ENCODE measurements around the gene NAT14.
"Not testable (repeated sequence)": the region's sequence is repeated elsewhere in the genome, so short reads cannot be mapped to it uniquely, and the experiment has no call there.

The NAT14 gene, protein sequence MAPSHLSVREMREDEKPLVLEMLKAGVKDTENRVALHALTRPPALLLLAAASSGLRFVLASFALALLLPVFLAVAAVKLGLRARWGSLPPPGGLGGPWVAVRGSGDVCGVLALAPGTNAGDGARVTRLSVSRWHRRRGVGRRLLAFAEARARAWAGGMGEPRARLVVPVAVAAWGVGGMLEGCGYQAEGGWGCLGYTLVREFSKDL
- total RNA-seq: 3.2 to 7.2 (median 6.1) reads per million in 4 experiments

DNA sequence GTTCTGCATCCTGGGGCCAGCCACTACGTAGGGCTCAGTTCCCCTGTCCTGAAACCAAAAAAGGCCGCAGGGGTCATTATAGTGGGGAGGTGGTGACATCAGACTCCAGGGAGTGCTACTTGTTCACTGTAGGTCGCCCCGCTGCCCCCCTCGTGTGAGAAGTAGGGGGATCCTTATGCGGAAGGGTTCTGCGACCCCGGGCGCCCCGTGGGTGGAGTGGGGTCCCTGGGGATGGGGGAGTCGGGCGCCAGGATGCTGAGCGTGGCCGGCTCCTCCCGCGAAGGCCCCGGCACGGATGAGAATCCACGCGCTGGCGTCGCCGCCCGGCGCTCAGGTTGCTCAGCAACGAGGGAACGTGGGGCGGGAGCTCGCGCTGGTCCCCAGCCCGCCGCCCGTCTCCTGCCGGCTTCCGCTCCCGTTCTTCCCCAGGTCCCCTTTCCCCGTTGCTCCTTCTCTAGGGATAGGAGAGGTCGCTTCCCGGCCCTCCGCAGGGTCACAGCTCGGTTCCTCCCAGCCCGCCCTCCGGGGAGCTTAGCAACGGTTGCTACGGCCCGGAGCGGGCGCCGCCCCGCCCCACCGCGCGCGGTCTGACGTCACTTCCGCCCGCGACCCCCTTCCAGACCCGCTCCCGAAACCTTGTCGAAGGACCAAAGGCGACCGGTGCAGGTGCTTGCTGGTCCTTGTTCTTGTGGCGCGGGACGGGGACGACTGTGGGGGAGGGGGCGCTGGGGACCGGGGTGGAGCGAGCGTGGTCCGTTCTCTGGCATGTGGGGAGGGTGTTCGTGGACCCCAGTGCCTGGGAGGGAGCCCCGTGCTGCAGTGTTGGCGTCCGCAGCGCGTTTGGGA lies at the start of gene NAT14:
Gene NAT14, plus strand, starts transcription at position 596 of the 846 bp plus-strand sequence. CDS start 521 bp downstream, outside the sequence.
- peak; percentile 61 for DNase-seq

GRCh38 chr19:55436847-55437246 lies 48.1 kb upstream of the NAT14 start:
- DNase-seq: no peak

- no peak for DNase-seq
Observed at GRCh38 chr19:55437410-55437809, 47.6 kb upstream of the NAT14 start.

DNA sequence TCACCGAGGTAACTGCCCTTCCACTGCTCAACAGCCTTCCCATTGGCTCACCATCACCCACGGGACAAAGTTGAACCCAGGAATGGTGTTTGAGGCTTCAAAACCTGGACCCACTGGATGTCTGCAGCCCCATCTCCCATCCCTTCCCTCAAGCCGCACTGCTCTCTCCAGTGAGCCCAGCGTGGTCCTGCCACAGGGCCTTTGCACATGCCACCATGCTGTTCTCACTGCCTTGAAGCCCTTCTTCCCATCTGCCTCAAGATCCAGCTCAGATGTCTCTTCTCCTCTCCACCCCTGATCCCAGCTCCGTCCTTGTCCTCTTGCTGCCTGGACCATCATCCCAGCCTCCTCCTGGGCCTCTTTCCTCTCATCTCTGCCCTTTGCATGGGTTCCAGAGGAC lies 45.9 kb upstream of the NAT14 start:
- DNase-seq: no peak

- DNase-seq: no peak
Observed at GRCh38 chr19:55440411-55441105, 44.4 kb upstream of the NAT14 start.

- DNase-seq: no peak
Observed at GRCh38 chr19:55441319-55441691, 43.7 kb upstream of the NAT14 start.

GRCh38 chr19:55441692-55442321 lies 43.2 kb upstream of the NAT14 start:
- DNase-seq: no peak

GRCh38 chr19:55442372-55442961 lies 42.5 kb upstream of the NAT14 start:
- DNase-seq: no peak

DNA sequence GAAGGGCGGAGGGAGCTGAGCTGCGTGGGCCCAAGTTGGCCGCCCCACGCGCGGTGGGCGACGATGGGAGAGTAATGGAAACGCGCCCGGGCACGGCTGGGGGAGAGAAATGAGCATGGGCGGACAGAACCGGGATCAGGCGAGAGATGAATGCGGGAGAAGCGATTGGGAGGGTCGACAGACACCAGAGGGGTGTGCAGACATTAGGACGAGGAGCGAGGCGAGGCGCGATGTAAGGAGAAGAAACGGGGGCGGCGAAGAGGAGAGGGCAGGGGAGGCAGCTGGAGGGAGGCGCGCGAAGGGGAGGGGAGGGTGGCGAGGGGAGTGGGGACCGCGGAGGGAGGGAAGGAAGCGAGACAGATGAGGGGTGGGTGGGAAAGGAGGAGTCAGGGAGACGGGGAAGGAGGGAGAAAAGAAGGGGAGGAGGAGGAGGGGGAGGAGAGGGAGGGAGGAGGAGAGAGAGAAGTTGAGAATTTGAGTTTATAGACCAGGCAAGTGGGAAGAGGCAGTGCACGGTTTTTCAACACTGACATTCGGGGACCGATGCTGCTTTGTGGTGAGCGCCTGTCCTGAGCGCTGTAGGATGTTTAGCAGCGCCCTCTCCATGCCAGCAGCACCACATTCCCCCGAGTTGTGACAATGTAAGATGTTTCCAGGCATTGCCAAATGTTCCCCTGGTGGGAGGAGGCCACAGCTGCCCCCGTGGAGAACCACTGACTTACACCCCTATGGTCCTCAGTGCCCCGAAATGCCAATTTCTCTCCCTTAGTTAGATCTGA lies 41.8 kb upstream of the NAT14 start, which contains the start of gene SHISA7:
Gene SHISA7, minus strand, starts transcription at position 256 of the 779 bp plus-strand sequence. CDS start 437 bp downstream, outside the sequence.
- no peak for DNase-seq

GRCh38 chr19:55443824-55444480 lies 41.0 kb upstream of the NAT14 start:
- no peak for DNase-seq

DNA sequence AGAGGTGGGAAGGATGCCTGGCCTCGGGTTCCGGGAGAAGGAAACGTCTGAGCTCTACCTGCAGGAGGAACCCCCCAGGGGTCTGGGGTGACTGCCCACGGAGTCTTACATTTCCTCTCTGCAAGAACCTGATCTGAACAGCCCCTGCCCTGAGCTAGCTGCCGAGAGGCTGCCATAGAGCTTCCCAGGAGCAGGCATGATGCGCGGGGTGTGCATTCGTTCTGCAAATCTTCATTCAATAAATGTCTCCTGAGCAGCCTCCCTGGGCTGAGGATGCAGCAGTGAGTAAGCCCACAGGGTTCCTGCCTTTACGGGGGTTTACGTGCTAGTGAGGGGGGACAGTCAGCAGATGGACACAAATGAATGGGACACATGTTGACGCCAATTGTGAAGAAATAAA lies 40.3 kb upstream of the NAT14 start:
- no peak for DNase-seq

DNA sequence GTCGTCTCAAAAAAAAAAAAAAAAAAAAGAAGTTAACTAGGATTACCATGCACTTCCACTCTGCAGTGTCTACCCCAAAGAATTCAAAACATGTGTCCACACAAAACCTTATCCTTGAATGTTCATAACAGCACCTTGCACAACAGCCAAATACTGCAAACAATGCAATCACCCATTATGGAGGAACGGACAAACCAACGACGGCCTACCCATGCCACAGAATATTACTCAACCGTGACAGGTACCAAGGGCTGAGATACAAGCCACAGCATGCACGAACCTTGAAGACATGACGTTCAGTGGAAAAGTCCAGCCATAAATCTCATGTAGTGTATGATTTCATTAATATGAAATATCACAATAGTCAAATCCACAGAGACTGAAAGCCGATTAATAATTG lies 38.9 kb upstream of the NAT14 start:
- DNase-seq: no peak

DNA sequence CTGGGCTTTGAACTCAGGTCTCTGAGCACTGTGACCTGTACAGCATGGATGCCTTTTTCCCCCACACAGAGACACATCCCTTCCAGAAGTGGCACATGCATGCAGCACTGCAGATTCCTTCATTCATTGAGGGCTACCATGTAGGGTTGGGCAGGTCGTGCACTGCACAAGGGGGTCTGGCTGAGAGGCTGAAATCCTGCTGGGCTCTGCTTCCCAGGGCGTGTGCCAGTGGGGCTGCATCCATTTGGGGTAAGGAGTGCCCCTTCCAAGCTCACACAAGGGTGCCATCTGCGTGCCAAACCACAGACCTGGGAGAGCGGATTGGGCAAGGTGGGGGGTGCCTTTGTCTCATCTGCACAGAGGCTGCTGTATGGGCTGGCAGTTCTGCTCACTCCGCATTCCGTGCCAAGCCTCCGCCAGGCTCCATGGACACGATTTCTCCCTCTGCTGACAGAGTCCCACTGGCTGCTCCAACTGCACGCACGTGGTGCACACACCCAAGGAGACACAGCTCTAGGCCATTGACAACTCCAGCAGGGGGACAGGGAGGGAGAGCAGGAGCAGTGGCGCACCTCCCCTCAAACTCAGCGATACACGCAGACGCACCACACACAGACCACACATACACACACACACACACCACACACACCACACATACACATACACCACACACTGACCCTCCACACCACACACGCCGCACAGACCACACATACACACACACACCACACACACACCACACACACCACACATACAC lies 37.4 kb upstream of the NAT14 start:
- DNase-seq: no peak

GRCh38 chr19:55448175-55448490 lies 36.9 kb upstream of the NAT14 start:
- DNase-seq: not testable (repeated sequence)

DNA sequence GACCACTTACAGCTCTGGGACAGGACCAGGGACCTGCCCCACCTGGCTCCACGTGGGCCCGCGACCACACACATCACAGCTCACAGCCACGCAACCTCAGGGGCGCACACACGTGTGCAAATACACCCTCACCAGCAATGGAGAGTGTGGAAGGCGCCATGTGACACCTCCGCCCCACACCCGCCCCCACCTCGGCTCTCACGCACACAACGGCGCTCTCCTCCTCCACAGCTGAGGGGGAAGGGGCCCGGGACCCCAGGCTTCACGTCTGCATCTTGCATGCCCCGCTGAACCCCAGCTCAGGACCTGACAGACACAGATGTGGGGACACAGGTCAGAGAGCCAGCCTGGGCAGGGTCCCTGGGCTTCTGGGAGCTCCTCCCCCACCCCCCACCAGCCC lies 35.5 kb upstream of the NAT14 start:
- no peak for DNase-seq

DNA sequence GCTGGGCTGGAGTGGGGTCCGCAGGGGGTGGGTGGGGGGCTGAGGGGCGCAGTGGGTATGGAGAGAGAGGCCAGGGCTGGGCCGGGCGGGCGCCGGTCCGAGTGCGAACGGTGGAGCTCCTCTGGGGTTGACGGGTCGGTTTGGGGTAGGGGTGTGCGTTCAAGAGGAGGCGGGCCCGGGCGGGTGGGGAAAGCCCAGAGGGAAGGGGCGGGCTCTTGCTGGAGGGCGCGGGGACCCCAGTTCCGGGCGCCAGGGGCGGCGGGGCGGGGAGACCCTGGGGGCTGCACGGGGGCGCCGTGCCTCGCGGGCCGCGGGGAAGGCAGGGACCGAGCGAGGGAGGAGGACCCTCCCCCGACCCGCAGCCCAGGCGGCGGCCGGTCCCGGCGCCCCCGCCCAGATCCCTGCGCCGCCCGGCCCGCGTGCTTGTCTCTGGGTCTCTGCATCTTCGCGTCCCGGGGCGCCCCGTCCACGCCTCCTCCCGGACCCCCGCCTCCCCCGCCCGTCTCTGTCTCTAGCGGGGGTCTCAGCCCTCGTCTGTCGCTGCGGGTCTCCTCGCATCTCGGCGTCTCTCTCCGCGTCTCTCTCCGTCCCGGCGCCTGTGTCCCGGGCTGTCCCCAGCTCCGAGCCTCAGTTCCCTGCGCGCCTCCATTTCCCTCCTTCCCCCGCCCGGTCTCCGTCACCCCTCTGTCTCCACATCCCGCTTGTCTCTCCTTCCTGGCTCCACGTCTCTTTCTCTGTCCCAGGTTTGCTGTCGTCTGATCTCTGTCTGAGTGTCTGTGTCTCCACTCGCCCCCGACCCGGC lies 33.6 kb upstream of the NAT14 start:
- peak; percentile 12 for DNase-seq

DNA sequence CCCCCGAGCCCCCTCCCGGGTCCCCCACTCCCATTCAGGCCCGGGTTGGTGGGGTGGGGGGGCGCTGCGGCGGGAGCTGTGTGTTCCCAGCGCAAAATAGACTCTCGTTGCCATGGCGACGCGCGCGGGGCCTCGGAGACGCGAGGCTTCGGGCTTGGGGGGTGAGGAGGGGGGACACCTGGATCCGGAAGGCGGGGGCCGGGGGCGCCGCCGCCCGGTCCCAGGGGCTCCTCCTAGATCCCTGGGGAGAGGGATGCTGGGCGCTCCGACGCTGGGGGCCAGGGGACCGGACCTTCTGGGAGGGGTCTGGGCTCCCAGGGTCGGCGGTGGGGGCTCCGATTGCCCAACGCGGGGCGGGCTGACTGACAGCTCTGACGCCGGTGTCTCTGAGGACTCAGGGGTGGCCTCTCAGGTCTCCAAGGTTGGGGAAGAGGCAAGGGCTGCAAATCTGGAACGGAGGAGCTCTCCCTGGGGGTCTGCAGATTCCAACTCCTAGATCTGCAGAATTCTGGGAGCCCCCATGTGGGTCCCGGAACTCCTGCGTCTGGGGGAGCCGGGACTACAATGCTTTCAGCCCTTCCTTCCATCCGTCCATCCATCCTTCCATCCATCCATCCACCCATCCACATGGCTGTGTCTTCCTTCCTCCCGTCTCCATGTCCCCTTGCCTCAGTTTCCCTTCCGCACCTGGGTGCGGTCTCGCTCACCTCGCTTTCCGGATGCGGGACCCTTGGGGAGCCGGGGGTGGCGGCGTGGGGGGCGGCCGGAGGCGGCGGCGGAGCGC lies 32.8 kb upstream of the NAT14 start:
- DNase-seq: peak; percentile 25

- DNase-seq: peak; percentile 20
Observed at GRCh38 chr19:55452749-55453346, 32.1 kb upstream of the NAT14 start.

All from effector CD8-positive, alpha-beta T cell (primary cell).